NCI-H2107 (cell line): ENCODE measurements around the gene RPS24.
"Not testable (repeated sequence)": the region's sequence is repeated elsewhere in the genome, so short reads cannot be mapped to it uniquely, and the experiment has no call there.

ENCODE experiments used
- DNase-seq: peaks from one replicate; lab custom pipeline; 2025; lab: John Stamatoyannopoulos, UW

Gene RPS24

DNA sequence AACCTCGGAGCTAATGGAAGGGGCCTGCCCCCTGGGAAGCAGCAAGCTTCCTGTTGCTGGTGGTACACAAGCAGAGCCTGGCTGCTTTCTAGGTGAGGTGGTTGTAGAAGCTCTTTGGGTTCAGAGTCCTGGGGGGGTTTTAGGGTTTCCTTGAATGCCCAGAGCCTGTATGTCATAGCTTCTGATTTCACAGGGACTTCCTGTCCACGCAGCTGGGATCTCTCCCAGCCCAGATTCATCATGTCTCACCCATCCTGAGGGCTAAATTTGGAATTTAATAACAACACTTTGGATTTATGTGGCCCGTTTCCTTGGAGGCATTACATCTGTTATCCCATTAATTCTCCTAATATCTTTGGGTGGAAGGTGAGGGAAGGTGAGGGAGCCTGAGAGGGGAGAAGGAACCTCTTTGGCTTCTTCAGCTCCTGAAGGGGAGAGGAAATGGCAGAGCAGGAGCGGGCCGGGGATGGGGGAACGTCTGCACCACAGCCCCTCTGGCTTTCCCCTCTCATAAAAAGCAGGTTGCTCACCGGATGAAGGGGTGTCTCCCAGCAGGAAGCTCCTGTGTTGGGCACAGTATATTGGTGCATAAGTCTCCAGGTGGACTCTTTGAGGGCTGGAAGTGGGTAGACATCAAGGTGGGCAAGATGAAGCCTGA, 19.7 kb downstream of the RPS24 start:
- no peak for DNase-seq

DNA sequence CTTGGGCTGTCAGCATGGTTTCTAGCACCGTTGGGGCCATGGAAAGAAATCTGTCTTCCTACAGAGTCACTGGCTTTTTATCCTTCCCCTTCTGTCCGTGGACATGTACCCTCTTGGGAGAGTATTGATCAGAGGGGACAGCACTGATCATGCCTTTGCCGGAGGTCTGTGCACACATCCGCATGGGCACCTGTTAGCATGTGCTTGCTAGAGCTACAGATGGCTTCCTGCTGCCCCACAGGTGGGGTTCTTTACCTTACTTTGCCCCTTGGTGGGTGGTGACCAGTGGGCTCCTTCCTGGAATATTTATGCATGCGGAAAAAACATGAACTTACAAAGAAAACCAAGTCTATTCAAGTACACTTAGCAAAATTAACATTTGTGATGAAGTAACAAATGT, 24.9 kb downstream of the RPS24 start:
- no peak for DNase-seq

DNA sequence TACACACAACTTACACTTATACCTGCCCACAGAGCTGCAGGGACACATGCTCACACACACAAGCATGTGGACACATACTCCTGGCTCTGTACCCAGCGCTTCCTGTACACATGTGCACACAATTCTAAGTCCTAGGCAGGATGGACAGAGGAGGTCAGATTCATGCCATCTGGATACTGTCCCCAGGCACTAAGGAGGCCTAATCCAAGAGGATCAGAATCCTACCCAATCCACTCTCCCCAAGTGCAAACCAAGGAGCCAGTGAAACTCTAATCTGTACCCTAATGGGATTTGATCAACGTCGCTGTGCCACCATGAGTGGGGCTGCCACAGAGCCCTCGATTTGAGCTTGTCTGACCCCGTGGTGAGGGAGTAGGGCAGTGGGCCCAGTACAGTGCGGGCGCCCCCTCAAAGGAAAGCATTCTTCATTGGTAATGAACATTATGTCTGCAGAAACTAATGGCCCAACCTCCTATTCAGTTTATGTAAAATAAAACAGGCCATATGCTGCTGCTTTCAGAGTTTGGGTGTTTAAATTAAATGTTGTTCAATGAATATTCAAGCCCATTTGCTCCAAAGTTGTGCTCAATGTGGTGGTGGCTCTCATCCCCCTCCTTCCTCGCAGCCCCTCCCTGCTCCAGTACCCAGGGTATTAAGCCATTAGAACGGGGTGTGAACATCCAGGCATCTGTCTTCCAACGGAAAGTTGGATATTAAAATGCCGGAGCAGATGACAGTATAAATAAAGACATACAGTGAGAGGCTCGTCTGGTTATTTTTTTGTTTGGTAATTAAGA, 26.4 kb downstream of the RPS24 start:
- no peak for DNase-seq

DNA sequence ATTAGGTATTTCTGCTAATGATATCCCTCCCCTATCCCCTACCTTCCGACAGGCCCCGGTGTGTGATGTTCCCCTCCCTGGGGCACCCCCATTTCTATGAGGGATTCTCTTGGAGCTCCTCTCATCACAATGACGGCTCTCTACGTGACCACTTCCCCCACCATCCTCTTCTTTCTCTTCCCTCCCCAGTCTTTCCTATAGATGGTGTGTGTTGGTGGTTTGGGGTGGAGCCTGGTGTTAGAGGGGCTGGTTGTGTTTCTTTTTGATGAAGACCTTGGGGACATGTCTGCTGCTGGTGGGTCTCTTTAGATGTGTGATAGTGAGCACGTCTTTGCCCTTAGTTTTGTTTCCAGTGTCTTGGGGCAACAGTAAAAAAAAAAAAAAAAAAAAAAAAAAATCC, 28.6 kb downstream of the RPS24 start:
- no peak for DNase-seq

DNA sequence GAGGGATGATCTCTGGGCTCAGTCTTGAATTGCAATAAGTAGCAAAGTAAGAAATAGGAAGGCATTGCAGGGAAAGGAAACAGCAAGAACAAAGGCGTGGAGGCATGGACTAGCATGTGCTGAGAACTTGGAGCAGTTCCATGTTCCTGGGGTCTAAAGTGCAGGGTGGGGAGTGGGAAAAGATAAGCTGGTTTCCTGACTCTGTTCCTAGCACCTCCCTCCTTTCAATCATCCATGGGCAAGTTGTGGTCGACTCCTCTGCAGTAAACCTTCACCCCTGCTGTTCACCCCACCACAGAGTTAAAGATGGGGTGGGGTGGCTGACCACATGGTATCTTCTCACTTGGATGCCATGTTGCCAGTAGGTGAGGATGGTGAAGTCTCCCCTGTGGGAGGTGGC, 29.6 kb downstream of the RPS24 start:
- DNase-seq, result no peak

DNA sequence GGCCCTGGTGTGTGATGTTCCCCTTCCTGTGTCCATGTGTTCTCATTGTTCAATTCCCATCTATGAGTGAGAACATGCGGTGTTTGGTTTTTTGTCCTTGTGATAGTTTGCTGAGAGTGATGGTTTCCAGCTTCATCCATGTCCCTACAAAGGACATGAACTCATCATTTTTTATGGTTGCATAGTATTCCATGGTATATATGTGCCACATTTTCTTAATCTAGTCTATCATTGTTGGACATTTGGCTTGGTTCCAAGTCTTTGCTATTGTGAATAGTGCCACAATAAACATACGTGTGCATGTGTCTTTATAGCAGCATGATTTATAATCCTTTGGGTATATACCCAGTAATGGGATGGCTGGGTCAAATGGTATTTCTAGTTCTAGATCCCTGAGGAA, 31.3 kb downstream of the RPS24 start:
- DNase-seq, result not testable (repeated sequence)

DNA sequence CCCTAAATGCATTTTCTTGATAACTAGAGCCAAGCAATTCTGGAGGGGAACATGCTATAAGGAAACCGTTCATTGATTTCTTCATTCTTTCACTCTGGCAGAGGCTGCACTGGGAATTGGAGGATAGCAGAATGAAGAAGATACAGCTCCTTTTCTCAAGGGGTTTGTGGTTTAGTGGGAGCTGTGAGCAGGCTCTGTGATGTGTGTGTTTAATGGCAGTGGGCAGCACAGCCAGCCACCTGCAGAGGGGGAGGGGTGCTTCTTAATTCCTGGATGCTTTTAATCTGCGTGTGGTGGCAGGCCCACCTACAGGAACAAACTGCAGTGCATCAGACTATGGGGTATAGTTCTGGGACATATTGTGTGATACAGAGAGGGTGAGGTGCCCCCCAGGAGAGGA, 31.9 kb downstream of the RPS24 start:
- DNase-seq, result no peak

DNA sequence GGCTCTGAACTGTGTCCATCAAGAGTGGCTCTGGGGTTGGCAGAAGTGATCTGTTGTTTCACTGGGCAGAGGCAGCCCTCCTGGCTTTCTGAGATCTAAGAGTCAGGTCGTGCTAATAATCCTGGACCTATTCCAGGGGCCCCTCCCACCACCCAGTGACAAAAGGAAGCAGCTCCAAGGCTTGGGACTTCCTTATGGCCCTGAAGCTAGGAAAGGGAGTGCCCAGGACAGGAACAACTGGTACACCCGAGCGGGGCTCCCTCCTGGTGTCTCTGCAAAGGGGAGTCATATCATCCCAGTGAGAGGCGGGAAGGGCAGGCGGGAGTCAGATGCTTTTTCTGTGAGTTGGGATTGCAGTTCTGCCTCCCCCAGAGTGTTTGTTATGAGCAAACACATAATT, 32.3 kb downstream of the RPS24 start:
- no peak for DNase-seq

DNA sequence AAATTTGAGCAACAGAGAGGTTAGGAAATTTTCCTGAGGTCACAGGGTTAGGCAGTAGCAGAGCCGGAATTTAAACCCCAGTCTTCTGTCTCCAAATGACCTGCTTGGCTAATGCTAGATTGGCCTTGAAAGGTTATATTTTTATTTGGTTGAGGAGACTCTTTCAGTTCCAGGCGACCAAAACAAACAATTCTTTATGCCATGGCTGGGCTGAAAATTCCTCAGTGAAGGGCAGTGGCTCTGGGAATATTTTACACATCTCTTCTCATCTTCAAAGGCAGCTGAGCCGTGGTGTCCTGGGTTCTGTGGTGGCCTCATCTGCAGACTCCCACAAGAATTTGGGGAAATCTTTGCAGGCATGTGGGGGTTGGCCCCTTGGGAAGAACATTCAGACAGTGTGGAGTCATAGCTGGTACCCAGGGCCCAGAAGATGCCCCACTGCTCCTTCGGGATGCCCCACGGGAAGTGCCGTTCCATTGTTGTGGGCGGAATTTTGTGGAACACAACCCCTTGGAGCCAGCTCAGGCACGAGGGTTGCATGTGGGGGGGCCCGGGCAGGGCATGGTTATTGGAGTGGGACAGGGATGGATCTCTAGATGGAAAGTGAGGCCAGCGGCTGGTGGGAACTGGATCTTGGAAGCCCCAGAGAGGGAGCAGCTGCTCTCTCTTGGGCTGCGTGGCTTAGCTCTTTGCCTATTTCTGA, 33.2 kb downstream of the RPS24 start:
- no peak for DNase-seq

DNA sequence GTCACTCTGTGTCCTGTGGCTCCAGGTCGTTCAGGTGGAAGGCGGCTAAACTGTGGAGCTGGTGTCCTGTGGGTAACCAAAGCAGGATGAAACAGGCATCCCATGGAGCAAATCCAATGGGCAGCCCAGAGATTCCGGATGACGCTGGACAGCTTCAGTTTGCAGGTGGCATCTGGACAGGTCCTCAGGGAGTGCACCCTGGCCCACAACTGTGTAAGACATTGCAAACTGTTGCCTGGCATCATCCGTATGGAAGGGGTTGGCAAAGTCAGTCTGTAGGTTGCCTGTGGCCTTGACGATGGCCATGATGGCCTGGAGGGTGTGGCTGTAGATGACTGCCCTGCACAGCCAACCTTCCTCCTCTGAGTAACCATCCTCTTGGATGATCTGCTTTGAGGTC, 35.5 kb downstream of the RPS24 start:
- DNase-seq, result no peak

DNA sequence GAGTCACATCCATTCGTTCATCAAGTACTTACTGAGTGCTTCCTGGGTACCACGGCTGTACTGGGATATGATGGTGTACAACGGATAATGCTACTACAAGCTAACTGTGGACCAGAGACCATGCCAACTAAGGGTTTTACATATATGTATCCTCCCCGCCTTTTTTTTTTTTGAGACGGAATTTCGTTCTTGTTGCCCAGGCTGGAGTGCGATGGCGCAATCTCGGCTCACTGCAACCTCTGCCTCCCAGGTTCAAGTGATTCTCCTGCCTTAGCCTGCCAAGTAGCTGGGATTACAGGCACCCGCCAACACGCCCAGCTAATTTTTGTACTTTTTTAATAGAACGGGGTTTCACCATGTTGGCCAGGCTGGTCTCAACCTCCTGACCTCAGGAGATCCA, 36.4 kb downstream of the RPS24 start:
- not testable (repeated sequence) for DNase-seq

DNA sequence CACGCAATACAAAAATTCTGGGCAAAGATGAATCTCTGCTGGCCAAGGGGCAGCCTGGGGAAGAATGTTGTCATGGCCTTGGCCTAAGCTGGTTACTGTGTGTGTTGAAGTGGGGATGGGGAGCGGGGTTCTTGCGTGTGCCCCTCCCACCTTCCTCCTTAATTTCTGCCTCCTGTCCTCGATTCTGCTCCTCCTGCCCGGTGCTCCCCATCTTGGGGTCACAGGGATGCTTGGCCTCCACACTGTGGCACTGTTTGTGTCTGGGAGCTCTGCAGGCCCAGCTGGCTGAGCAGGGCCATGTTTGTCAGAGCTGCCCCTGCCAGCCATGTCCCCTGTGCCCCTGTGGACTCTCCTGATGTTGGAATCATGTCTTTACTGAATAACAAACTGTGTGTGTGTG, 37.1 kb downstream of the RPS24 start:
- DNase-seq, result no peak

DNA sequence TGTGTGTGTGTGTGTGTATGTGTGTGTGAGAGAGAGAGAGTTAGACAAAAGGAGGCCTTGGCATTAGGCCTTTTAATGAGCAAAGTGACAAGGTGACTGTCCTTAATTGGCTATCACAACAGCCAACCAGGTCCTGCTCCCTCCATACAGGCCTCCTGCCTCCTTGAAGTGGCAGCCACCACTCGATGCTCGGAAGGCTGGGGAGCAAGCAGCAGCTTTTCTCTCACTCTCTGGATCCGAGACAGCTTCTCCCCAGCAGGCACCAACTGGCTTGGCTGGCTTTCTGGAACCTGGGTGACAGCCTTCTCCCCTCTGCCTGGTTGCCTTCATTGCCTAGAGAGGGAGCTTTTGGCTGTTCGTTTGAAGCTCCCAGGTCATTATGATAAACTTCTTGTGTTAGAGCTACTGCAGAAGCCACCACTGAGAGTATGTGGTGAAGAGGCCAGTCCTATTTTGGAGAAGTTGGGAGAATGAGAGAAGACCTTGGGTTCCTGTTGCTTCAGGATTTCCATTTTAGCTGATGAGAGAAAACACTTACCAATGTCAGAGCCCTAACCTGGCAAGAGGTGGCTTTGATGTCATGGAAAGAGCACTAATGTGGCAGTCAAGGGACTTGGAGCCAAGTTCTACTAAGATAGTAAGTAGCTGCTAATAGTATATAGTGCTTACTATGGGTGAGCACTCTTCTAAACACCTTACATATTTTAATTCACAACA, 37.6 kb downstream of the RPS24 start:
- DNase-seq, result no peak

DNA sequence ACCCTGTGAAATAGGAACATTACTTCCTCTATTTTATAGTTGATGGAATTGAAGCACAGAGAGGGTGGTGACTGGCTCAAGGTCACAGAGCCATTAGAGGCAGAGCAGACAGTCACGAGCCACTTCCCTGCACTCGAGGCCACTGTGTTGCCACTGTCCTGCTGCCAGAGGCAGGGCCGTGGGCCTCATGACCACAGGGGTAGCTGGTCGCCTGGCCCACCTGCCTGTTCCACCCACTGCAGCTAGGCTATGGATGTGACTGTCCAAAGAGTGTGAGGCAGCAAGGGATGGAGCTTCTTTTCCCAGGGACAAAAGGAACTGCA, 38.2 kb downstream of the RPS24 start:
- DNase-seq, result no peak

DNA sequence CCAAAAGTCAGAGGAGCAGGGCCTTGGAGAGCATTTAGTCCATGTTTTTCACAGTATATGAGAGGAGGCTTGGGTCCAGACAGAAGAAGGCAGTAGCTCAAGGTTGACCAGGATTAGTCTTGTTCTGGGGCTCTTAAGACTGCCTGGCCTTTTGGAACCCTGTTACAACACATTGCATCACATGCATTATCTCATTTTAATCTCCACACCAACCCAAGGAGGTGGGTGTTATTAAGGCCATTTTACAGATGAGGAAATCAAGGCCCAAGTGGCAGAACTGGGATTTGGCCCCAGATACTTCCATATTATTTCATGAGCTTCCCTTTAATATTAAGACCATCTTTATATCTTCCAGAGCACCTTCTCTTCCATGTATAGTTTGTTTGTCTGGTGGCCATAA, 38.8 kb downstream of the RPS24 start:
- no peak for DNase-seq

DNA sequence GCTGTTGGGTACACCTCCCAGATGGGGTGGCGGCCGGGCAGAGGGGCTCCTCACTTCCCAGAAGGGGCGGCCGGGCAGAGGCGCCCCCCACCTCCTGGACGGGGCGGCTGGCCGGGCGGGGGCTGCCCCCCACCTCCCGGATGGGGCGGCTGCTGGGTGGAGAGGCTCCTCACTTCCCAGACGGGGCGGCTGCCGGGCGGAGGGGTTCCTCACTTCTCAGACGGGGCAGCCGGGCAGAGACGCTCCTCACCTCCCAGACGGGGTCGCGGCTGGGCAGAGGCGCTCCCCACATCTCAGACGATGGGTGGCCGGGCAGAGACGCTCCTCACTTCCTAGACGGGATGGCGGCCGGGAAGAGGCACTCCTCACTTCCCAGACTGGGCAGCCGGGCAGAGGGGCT, 42.1 kb downstream of the RPS24 start:
- DNase-seq, result not testable (repeated sequence)

DNA sequence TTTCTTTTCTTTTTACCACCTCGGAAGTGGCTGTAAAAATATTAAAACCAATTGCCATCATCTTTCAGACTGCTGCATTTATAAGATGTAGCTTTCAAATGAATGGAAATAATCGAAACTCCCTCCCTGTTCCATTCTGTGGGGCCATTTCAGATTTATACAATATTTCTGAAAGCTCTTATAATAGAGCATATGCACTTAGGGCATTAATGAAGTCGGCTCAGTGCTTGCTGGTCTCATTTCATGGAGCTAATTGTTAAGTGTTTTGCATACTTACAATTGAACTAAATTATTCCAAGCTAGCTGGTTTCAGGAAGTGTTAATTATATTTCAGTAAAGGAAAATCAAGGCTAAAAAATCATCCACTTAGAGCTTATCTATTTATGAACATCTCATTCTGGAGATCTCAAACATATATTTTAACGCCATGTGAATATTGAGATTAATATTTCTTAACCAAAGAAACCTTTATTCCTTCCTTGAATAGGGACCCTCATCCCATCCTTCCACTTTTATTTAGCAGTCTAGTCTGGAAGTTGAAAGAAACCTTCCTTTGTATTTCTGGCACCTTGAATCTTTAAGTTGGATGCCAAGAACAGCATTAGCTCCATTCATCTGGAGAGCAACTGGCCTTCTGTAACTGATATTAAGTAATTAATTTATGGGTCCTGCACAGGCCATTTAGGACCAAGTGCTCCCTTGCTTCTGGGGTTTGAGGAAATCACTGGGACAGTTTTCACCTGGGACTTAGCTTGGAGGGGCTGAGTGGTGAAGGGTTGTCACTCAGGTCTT, 45.1 kb downstream of the RPS24 start:
- no peak for DNase-seq

DNA sequence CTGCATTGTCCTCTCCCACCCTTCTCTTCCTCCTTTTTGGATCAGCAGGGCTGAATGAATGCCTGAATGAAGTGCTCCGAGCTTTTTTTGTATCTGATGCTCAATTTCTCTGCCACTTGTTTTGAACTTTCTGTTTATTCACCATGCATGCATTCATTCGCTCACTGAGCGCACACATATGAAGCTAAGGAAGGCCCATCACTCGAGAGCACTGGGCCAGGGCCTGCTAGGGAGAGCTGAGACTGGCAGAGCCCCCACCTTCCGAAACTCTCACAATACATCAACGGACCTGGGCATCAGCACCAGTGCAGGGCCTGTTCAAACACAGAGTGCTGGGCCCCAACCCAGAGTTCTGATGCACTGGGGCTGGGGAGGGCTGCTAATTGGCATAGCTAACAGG, 45.7 kb downstream of the RPS24 start:
- DNase-seq, result no peak

DNA sequence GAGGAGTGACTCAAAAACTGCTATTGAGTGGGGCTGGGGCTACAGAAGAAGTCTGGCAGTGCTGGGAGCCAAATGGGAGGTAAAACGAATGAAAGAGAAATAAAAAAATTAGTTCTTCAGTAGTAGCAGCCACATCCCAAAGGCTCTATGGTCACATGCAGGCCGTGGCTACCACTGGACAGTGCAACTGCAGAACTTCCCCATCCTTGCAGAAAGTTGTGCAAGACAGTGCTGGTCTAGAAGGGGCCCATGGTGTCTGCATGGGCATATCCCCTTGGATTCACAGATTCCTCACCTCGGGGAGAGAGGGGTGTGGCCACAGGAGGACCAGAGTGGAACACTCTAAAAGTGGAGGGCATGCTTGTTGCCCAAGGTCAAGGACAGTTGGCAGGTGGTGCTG, 47.6 kb downstream of the RPS24 start:
- DNase-seq, result no peak

DNA sequence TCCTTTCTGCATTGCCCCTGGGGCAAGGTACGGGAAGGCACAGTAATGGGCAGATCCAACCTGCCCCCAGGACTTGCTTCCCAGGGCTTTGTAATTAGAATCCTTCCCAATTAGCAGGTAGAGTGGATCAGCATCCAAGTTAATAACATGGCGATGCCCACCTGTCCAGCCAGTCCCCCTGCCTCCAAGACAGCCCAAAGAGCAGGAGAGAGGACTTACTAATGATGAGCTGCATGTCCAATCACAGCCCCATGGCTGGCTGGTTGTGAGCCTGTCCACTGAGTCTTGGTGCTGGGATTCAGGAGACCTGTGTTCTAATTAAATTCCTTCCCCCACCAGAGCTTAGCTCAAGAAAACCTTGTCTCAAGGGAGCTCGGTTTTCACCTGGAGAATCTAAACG, 49.0 kb downstream of the RPS24 start:
- DNase-seq, result no peak
